RWPE2 (cell line): ENCODE results near the gene TBK1.

Experiments used
- ATAC-seq: fragments of 200-7000 bp; cut with Tn5 transposase; 3 replicates; pipeline ENCODE4 v1.9.1; 2021; ENCODE audit warnings: low read depth
- DNase-seq: peaks from one replicate; pipeline ENCODE4 v3.0.0-alpha.2; 2020; ENCODE audit warnings: low spot score
- H3K27ac ChIP-seq: fragments of 450-650 bp; 2 replicates; pipeline ENCODE4 v1.5.1; 2017; ENCODE audit warnings: mild to moderate bottlenecking; ENCODE audit not compliant: poor library complexity, severe bottlenecking
- H3K27me3 ChIP-seq: fragments of 250-450 bp; sonication (Bioruptor Pico); 2 replicates; pipeline ENCODE4 v1.5.1; 2021; ENCODE audit warnings: mild to moderate bottlenecking, moderate library complexity; ENCODE audit not compliant: insufficient read depth, poor library complexity, severe bottlenecking
- H3K36me3 ChIP-seq: fragments of 250-450 bp; sonication (Bioruptor Pico); 2 replicates; pipeline ENCODE4 v1.5.1; 2020; ENCODE audit warnings: low read depth, mild to moderate bottlenecking, moderate library complexity
- H3K4me1 ChIP-seq: fragments of 250-450 bp; sonication (Bioruptor Pico); 2 replicates; pipeline ENCODE4 v1.5.1; 2021; ENCODE audit warnings: mild to moderate bottlenecking, moderate library complexity; ENCODE audit not compliant: insufficient read depth, poor library complexity, severe bottlenecking
- H3K4me3 ChIP-seq: fragments of 250-450 bp; sonication (Bioruptor Pico); 2 replicates; pipeline ENCODE4 v1.5.1; 2021; ENCODE audit warnings: mild to moderate bottlenecking, moderate library complexity; ENCODE audit not compliant: severe bottlenecking
- H3K9me3 ChIP-seq: fragments of 250-450 bp; sonication (Bioruptor Pico); 2 replicates; pipeline ENCODE4 v1.5.1; 2021; ENCODE audit warnings: mild to moderate bottlenecking, moderate library complexity; ENCODE audit not compliant: severe bottlenecking
- TF ChIP-seq, protein P1 (sequence below): fragments of 450-650 bp; IDR thresholded peaks from one replicate; pipeline ENCODE4 v1.5.1; 2017; ENCODE audit warnings: mild to moderate bottlenecking, moderate library complexity; ENCODE audit not compliant: poor library complexity, severe bottlenecking

Gene TBK1

DNA sequence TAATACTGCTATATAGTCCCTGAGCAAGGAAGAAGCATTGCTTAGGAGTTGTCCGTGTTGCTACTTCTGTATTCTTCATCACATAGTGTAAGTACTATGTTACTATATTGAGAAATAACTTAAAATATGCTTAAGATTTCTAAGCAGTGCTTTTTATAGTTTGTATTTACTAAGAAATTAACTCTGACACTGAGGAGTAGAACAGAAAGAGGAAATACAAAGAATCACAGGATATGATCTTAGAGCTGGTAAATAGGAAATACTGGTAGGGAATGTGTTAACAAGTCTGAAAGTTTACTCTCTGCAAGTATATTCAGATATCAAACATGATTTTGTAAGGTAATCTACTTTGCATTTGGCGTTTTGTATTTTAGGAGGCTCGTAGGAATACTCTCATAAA lies 32.2 kb upstream of the TBK1 start:
- no peak for DNase-seq
- TF ChIP-seq, protein P1, sequence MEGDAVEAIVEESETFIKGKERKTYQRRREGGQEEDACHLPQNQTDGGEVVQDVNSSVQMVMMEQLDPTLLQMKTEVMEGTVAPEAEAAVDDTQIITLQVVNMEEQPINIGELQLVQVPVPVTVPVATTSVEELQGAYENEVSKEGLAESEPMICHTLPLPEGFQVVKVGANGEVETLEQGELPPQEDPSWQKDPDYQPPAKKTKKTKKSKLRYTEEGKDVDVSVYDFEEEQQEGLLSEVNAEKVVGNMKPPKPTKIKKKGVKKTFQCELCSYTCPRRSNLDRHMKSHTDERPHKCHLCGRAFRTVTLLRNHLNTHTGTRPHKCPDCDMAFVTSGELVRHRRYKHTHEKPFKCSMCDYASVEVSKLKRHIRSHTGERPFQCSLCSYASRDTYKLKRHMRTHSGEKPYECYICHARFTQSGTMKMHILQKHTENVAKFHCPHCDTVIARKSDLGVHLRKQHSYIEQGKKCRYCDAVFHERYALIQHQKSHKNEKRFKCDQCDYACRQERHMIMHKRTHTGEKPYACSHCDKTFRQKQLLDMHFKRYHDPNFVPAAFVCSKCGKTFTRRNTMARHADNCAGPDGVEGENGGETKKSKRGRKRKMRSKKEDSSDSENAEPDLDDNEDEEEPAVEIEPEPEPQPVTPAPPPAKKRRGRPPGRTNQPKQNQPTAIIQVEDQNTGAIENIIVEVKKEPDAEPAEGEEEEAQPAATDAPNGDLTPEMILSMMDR = no peak
- no peaks in the 10 kb centered on the region for H3K27me3 ChIP-seq
- no peak overlapping the region for H3K4me3 ChIP-seq
- ATAC-seq = no peak
- no peaks in the 10 kb centered on the region for H3K9me3 ChIP-seq
- H3K27ac ChIP-seq = no peak overlapping the region
- H3K36me3 ChIP-seq = peaks cover 100% of the 10 kb centered on the region
- H3K4me1 ChIP-seq = no peaks in the 10 kb centered on the region

DNA sequence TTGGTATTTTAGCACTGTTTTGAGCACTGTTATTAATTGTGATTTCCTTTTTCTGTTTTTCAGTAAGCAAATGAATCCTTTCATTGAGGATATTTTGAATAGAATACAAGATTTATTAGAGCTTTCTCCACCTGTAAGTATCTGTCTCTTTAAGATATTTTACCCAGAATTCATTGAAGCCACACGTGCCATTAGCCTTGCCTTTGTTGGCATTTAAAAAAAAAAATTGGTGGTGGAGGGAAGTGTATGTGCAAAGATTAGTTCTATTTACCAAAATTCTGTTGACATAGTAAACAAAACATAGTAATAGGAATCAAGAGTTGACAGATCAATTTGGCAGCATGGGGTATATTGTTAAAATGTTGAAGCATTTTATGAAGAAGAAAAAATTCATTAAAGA lies 23.9 kb upstream of the TBK1 start:
- no peaks in the 10 kb centered on the region for H3K27me3 ChIP-seq
- no peaks in the 10 kb centered on the region for H3K4me1 ChIP-seq
- no peak overlapping the region for H3K27ac ChIP-seq
- TF ChIP-seq, protein P1 = no peak
- DNase-seq (no peak), ATAC-seq (no peak)
- no peak overlapping the region for H3K4me3 ChIP-seq
- H3K36me3 ChIP-seq = peaks cover 100% of the 10 kb centered on the region
- H3K9me3 ChIP-seq = no peaks in the 10 kb centered on the region

DNA sequence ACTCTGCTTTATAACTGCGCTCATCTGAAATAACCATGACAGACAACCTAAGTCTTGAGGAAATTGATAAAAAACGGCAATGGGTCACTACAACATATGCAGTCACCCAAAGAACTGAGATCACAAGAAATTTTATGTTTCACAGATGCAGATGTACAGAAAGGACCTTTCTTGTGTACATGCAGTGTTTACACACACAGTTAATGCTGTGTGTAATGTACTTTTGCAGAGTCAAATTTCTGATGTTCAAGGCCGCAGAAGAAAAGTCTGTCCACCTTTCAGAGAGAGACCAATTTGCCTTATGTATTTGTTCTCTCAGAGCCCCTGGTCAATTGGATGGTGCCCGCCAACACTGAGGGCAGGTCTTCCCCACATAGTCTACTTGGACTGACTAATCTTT lies 23.0 kb upstream of the TBK1 start:
- Histone ChIP-seq H3K4me3 (no peak overlapping the region), H3K27me3 (no peaks in the 10 kb centered on the region), H3K27ac (no peak overlapping the region), H3K36me3 (peaks cover 100% of the 10 kb centered on the region), H3K4me1 (no peaks in the 10 kb centered on the region), H3K9me3 (no peaks in the 10 kb centered on the region)
- TF ChIP-seq, protein P1 = no peak
- no peak for ATAC-seq
- no peak for DNase-seq

DNA sequence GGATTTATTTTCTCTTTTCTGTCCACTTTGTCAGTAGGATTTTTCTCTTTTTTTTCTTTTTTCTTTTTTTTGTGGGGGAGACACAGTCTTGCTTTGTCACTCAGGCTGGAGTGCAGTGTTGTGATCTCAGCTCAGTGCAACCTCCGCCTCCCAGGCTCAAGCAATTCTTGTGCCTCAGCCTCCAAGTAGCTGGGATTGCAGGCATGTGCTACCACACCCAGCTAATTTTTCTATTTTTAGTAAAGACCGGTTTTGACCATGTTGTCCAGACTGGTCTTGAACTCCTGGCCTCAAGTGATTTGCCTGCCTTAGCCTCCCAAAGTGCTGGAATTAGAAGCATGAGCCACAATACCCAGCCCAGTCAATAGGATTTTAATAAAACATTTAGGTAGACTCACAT lies 21.0 kb upstream of the TBK1 start:
- Histone ChIP-seq H3K4me1 (no peaks in the 10 kb centered on the region), H3K9me3 (no peaks in the 10 kb centered on the region), H3K4me3 (no peak overlapping the region), H3K27me3 (no peaks in the 10 kb centered on the region), H3K36me3 (peaks cover 100% of the 10 kb centered on the region), H3K27ac (no peak overlapping the region)
- DNase-seq (no peak), ATAC-seq (no peak)
- TF ChIP-seq, protein P1 = no peak

DNA sequence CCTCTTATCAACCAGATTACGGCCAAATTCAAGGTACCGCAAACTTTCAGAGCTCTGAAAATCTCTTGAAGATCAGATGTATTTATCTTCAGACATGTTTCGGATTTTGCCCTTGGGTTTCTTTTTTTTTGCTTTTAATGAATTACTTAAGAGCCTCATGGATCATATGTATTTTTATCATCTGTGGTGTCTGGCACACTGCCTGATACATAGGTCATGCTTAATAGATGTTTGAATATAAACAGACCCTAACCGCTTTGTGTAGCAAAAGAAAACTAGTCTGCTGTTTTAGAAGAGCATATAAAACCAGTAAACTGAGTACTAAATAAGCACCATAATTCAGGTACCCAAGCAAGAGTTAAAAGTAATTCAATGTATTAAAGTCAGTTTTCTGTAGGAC lies 20.1 kb upstream of the TBK1 start:
- no peaks in the 10 kb centered on the region for H3K4me1 ChIP-seq
- peaks cover 100% of the 10 kb centered on the region for H3K36me3 ChIP-seq
- no peak for ATAC-seq
- H3K27me3 ChIP-seq = no peaks in the 10 kb centered on the region
- no peak overlapping the region for H3K27ac ChIP-seq
- TF ChIP-seq, protein P1 = no peak
- H3K4me3 ChIP-seq = no peak overlapping the region
- H3K9me3 ChIP-seq = no peaks in the 10 kb centered on the region
- DNase-seq = no peak
